PC-3 (cell line): Measurements from ENCODE around the gene TSSC4.

ENCODE experiments used
- EZH2 ChIP-seq: fragments of 300-600 bp; sonication (generic); IDR thresholded peaks from one replicate; pipeline ENCODE4 v1.6.1; 2017; ENCODE audit warnings: antibody characterized with exemption, mild to moderate bottlenecking, low read length; ENCODE audit not compliant: unreplicated experiment
- EZH2phosphoT487 ChIP-seq: fragments of 300-600 bp; sonication (generic); IDR thresholded peaks from 2 replicates; pipeline ENCODE4 v1.6.1; 2018; ENCODE audit warnings: mild to moderate bottlenecking, antibody characterized with exemption, low read length, borderline replicate concordance
- TF ChIP-seq, protein P1 (sequence below): fragments of 300-600 bp; sonication (generic); conservative IDR thresholded peaks from 2 replicates; pipeline ENCODE4 v1.5.1; 2017; ENCODE audit warnings: antibody characterized with exemption, low read depth, mild to moderate bottlenecking, low read length

DNA sequence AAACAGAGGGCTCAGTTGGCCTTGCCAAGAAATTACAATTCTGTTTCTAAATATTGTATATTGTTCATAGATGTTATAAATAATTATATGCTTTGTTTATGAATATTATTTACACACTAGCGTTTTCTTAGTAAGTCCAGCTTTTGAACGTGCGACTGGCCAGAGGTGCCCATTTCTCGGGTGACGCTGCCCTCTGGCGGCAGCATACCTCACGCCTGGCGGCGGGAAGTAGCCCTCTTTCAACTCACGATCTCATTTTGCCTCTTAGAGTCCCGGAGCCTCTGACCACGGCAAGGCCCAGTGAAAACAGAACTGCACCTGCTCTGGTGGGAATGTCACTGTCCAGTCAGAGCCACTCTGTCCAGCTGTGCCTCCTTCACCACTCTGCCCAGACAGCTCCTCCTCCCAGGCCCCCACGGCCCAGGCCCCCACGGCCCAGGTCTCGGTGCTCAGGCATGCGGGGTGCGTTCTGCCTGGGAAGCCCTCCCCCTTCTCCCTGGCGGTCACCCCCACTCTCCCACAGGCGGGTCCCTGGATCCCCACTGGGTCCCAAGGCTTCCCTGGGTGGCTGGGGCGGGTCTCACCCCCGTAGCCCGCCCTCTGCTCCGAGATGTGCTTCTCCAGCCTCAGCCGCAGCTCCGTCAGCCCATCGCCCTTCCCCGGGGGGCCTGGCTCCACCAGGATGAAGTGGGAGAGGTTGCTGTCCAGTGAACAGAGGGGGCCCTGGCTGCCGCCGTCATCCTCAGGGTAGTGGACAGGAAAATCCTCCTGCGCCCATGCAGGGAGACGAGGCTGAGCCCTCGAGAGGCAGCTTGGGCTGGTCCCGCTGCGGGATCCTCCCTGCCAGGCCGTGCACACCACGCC is 19.3 kb downstream of the TSSC4 start:
- TF ChIP-seq, protein P1, sequence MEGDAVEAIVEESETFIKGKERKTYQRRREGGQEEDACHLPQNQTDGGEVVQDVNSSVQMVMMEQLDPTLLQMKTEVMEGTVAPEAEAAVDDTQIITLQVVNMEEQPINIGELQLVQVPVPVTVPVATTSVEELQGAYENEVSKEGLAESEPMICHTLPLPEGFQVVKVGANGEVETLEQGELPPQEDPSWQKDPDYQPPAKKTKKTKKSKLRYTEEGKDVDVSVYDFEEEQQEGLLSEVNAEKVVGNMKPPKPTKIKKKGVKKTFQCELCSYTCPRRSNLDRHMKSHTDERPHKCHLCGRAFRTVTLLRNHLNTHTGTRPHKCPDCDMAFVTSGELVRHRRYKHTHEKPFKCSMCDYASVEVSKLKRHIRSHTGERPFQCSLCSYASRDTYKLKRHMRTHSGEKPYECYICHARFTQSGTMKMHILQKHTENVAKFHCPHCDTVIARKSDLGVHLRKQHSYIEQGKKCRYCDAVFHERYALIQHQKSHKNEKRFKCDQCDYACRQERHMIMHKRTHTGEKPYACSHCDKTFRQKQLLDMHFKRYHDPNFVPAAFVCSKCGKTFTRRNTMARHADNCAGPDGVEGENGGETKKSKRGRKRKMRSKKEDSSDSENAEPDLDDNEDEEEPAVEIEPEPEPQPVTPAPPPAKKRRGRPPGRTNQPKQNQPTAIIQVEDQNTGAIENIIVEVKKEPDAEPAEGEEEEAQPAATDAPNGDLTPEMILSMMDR: peak; percentile 83
- TF ChIP-seq EZH2phosphoT487 (no peak), EZH2 (no peak)
